H9 (cell line): ENCODE results near the gene SP140. TPM values are rescaled to one million over a fixed set of nuclear protein-coding genes. Genes with fewer than 3 reads are reported as not detected.

Experiments
- DNase-seq: peaks from one replicate; pipeline ENCODE4 v3.0.0-alpha.2; 2017
- H2AFZ ChIP-seq: one replicate; pipeline ENCODE4 v1.6.1; 2013; ENCODE audit warnings: mild to moderate bottlenecking, low read length, control low read depth, moderate library complexity
- H2AK5ac ChIP-seq: 2 replicates; pipeline ENCODE4 v1.6.1; 2013; ENCODE audit warnings: low read length, control low read depth, mixed read lengths; ENCODE audit not compliant: insufficient read length
- H2BK120ac ChIP-seq: one replicate; pipeline ENCODE4 v1.6.1; 2013; ENCODE audit warnings: low read depth, mild to moderate bottlenecking, low read length, control low read depth, inconsistent platforms; ENCODE audit not compliant: poor library complexity, severe bottlenecking
- H2BK12ac ChIP-seq: 2 replicates; pipeline ENCODE4 v1.6.1; 2013; ENCODE audit warnings: low read length, control low read depth, mixed read lengths, low read depth; ENCODE audit not compliant: insufficient read length
- H2BK15ac ChIP-seq: 2 replicates; pipeline ENCODE4 v1.6.1; 2013; ENCODE audit warnings: low read depth, low read length, control low read depth
- H2BK20ac ChIP-seq: one replicate; pipeline ENCODE4 v1.6.1; 2013; ENCODE audit warnings: low read depth, mild to moderate bottlenecking, low read length, control low read depth, inconsistent platforms; ENCODE audit not compliant: poor library complexity, severe bottlenecking
- H2BK5ac ChIP-seq: 2 replicates; pipeline ENCODE4 v1.6.1; 2013; ENCODE audit warnings: low read length, control low read depth, mixed read lengths; ENCODE audit not compliant: insufficient read length
- H3K14ac ChIP-seq: 2 replicates; pipeline ENCODE4 v1.6.1; 2013; ENCODE audit warnings: low read length, control low read depth; ENCODE audit not compliant: insufficient read depth
- H3K18ac ChIP-seq: 2 replicates; pipeline ENCODE4 v1.6.1; 2013; ENCODE audit warnings: low read depth, mild to moderate bottlenecking, mixed read lengths, low read length, control low read depth; ENCODE audit not compliant: insufficient read length
- H3K23ac ChIP-seq: 2 replicates; pipeline ENCODE4 v1.6.1; 2013; ENCODE audit warnings: low read length, control low read depth, mixed read lengths, low read depth; ENCODE audit not compliant: insufficient read length
- H3K23me2 ChIP-seq: 2 replicates; pipeline ENCODE4 v1.6.1; 2013; ENCODE audit warnings: low read depth, mild to moderate bottlenecking, mixed read lengths, low read length, control low read depth; ENCODE audit not compliant: insufficient read length, poor library complexity, severe bottlenecking
- H3K27ac ChIP-seq: 2 replicates; pipeline ENCODE4 v1.5.1; 2013; ENCODE audit warnings: low read length, control low read depth, mixed read lengths, low read depth; ENCODE audit not compliant: insufficient read length
- H3K27me3 ChIP-seq: 2 replicates; pipeline ENCODE4 v1.6.1; 2013; ENCODE audit warnings: low read length, control low read depth, inconsistent platforms; ENCODE audit not compliant: insufficient read depth
- H3K4ac ChIP-seq: 2 replicates; pipeline ENCODE4 v1.6.1; 2013; ENCODE audit warnings: low read depth, mild to moderate bottlenecking, control low read depth, inconsistent platforms, low read length, moderate library complexity
- H3K4me1 ChIP-seq: 2 replicates; pipeline ENCODE4 v1.6.1; 2013; ENCODE audit warnings: low read length, control low read depth, inconsistent platforms; ENCODE audit not compliant: insufficient read depth
- H3K4me2 ChIP-seq: 2 replicates; pipeline ENCODE4 v1.6.1; 2013; ENCODE audit warnings: low read length, control low read depth, mixed read lengths; ENCODE audit not compliant: insufficient read length, insufficient read depth
- H3K56ac ChIP-seq: 2 replicates; pipeline ENCODE4 v1.6.1; 2013; ENCODE audit warnings: low read depth, mild to moderate bottlenecking, mixed read lengths, low read length, control low read depth; ENCODE audit not compliant: insufficient read length
- H3K79me1 ChIP-seq: 2 replicates; pipeline ENCODE4 v1.6.1; 2013; ENCODE audit warnings: low read depth, mild to moderate bottlenecking, moderate library complexity, low read length, control low read depth, inconsistent platforms; ENCODE audit not compliant: insufficient read depth, poor library complexity, severe bottlenecking
- H3K79me2 ChIP-seq: 2 replicates; pipeline ENCODE4 v1.6.1; 2013; ENCODE audit warnings: low read length, control low read depth, inconsistent platforms; ENCODE audit not compliant: insufficient read depth
- H3K9ac ChIP-seq: 2 replicates; pipeline ENCODE4 v1.6.1; 2013; ENCODE audit warnings: low read length, control low read depth, mixed read lengths; ENCODE audit not compliant: insufficient read length; ENCODE audit errors: extremely low read depth
- H3K9me3 ChIP-seq: one replicate; pipeline ENCODE4 v1.6.1; 2013; ENCODE audit warnings: low read depth, low read length, inconsistent platforms; ENCODE audit not compliant: control insufficient read depth
- H3T11ph ChIP-seq: one replicate; pipeline ENCODE4 v1.6.1; 2013; ENCODE audit warnings: mild to moderate bottlenecking, low read length, control low read depth, inconsistent platforms
- H4K20me1 ChIP-seq: one replicate; pipeline ENCODE4 v1.6.1; 2013; ENCODE audit not compliant: control insufficient read depth, insufficient read length, insufficient read depth
- H4K5ac ChIP-seq: 2 replicates; pipeline ENCODE4 v1.6.1; 2013; ENCODE audit warnings: low read depth, mild to moderate bottlenecking, mixed read lengths, low read length, control low read depth; ENCODE audit not compliant: insufficient read length
- H4K8ac ChIP-seq: replicated peaks from 2 replicates; pipeline ENCODE4 v1.6.1; 2013; ENCODE audit warnings: low read length, control low read depth, mixed read lengths, low read depth; ENCODE audit not compliant: insufficient read length
- H4K91ac ChIP-seq: 2 replicates; pipeline ENCODE4 v1.6.1; 2013; ENCODE audit warnings: low read depth, mild to moderate bottlenecking, moderate library complexity, mixed read lengths, low read length, control low read depth; ENCODE audit not compliant: insufficient read length
- H3K27ac Mint-ChIP-seq, 3 experiments: 2 replicates in 2 of 3; 3 replicates in 1 of 3; pipeline ENCODE4 v1.8.0; 2020 to 2021; ENCODE audit warnings: mixed read lengths in 3 of 3, mild to moderate bottlenecking in 1 of 3, moderate library complexity in 1 of 3
- H3K27me3 Mint-ChIP-seq: 2 replicates; pipeline ENCODE4 v1.8.0; 2021; ENCODE audit warnings: low read depth, mild to moderate bottlenecking, moderate library complexity, mixed read lengths
- H3K36me3 Mint-ChIP-seq, 3 experiments: 2 replicates in 2 of 3; 3 replicates in 1 of 3; pipeline ENCODE4 v1.8.0; 2020 to 2021; ENCODE audit warnings: low read depth in 3 of 3, mixed read lengths in 3 of 3; ENCODE audit not compliant: insufficient read depth in 1 of 3
- H3K4me1 Mint-ChIP-seq, 2 experiments: 2 replicates each; pipeline ENCODE4 v1.8.0; 2020; ENCODE audit warnings: mixed read lengths in 2 of 2
- H3K4me3 Mint-ChIP-seq, 2 experiments: 2 replicates in 1 of 2; 3 replicates in 1 of 2; pipeline ENCODE4 v1.8.0; 2020 to 2021; ENCODE audit warnings: mild to moderate bottlenecking in 2 of 2, mixed read lengths in 2 of 2, moderate library complexity in 1 of 2
- H3K9me3 Mint-ChIP-seq, 2 experiments: 2 replicates in 1 of 2; 3 replicates in 1 of 2; pipeline ENCODE4 v1.8.0; 2020; ENCODE audit warnings: mild to moderate bottlenecking in 2 of 2, mixed read lengths in 2 of 2, moderate library complexity in 1 of 2
- total RNA-seq: library from RNA; stranded (reverse); gene quantifications from 2 replicates; pipeline ENCODE4 v1.2.1, GENCODE V29; 2021
- TF ChIP-seq, protein P1 (sequence below): fragments of 200-600 bp; sonication (generic); conservative IDR thresholded peaks from 3 replicates; pipeline ENCODE4 v1.8.0; 2021; ENCODE audit warnings: antibody characterized with exemption, mild to moderate bottlenecking

Gene SP140
- total RNA-seq, 1 experiment from 2014 or later: 0.31 TPM

DNA sequence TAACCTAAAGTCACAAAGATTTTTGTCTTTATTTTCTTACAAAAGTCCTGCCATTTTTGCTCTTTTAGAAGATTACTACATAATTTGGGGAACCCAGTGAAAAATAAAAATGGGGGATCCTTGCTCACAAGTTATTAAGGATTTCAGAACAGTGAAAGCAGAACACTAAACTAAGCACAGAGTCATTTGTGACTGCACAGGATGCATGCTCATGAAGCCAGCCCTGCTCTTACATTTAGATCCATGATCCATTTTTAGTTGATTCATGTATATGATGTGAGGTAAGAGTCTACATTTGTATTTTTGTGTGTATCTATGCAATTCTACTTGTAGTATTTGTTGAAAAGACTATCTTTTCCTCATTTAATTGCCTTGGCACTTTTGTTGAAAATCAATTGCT lies 123.3 kb downstream of the SP140 start:
- no peaks in the 10 kb centered on the region for H3K23me2 ChIP-seq
- no peaks in the 10 kb centered on the region for H3K79me2 ChIP-seq
- peaks cover 0 to 7% of the 10 kb centered on the region in 2 experiments; a peak in 2 of 4 replicates for H3K4me1 Mint-ChIP-seq

More for the DNA sequence above, 123.3 kb downstream of the SP140 start:
- H3K4me2 ChIP-seq: no peak overlapping the region
- no peaks in the 10 kb centered on the region for H3K27me3 ChIP-seq
- H2BK15ac ChIP-seq: no peak overlapping the region
- no peak overlapping the region for H3K4me3 Mint-ChIP-seq
- no peak overlapping the region for H3K18ac ChIP-seq
- peaks cover 0 to 1% (median 0%) of the 10 kb centered on the region in 3 experiments; a peak in 2 of 7 replicates for H3K36me3 Mint-ChIP-seq
- no peak overlapping the region for H4K5ac ChIP-seq
- H3K23ac ChIP-seq: no peak overlapping the region
- no peak overlapping the region for H3K14ac ChIP-seq
- no peak overlapping the region for H3K27ac Mint-ChIP-seq
- H3K79me1 ChIP-seq: no peaks in the 10 kb centered on the region
- no peaks in the 10 kb centered on the region for H3K27me3 Mint-ChIP-seq
- no peak for DNase-seq
- H2BK5ac ChIP-seq: no peak overlapping the region
- H3K4me1 ChIP-seq: no peaks in the 10 kb centered on the region
- H3K4ac ChIP-seq: no peak overlapping the region
- TF ChIP-seq, protein P1, sequence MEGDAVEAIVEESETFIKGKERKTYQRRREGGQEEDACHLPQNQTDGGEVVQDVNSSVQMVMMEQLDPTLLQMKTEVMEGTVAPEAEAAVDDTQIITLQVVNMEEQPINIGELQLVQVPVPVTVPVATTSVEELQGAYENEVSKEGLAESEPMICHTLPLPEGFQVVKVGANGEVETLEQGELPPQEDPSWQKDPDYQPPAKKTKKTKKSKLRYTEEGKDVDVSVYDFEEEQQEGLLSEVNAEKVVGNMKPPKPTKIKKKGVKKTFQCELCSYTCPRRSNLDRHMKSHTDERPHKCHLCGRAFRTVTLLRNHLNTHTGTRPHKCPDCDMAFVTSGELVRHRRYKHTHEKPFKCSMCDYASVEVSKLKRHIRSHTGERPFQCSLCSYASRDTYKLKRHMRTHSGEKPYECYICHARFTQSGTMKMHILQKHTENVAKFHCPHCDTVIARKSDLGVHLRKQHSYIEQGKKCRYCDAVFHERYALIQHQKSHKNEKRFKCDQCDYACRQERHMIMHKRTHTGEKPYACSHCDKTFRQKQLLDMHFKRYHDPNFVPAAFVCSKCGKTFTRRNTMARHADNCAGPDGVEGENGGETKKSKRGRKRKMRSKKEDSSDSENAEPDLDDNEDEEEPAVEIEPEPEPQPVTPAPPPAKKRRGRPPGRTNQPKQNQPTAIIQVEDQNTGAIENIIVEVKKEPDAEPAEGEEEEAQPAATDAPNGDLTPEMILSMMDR: no peak
- no peak overlapping the region for H3K9ac ChIP-seq
- no peak overlapping the region for H2AK5ac ChIP-seq
- no peak overlapping the region for H2BK12ac ChIP-seq
- H3T11ph ChIP-seq: no peak overlapping the region
- H4K8ac ChIP-seq: no peak overlapping the region
- H2BK120ac ChIP-seq: no peak overlapping the region
- H3K9me3 ChIP-seq: no peaks in the 10 kb centered on the region
- no peak overlapping the region for H4K91ac ChIP-seq
- no peak overlapping the region for H3K56ac ChIP-seq
- no peaks in the 10 kb centered on the region for H4K20me1 ChIP-seq
- no peak overlapping the region for H2AFZ ChIP-seq
- H3K27ac ChIP-seq: no peak overlapping the region
- H3K9me3 Mint-ChIP-seq: peaks cover 3 to 5% of the 10 kb centered on the region in 2 experiments; a peak in 1 of 5 replicates
- H2BK20ac ChIP-seq: no peak overlapping the region
